Measurements from ENCODE around the gene HIGD1A. TPM values are rescaled to one million over a fixed set of nuclear protein-coding genes. Genes with fewer than 3 reads are reported as not detected.
"Not testable (repeated sequence)": the region's sequence is repeated elsewhere in the genome, so short reads cannot be mapped to it uniquely, and the experiment has no call there.

HIGD1A gene
- total and polyA plus RNA-seq, 7 donors = 81.0 to 169 (median 118) TPM

- 84 to 95% (median 90%) methylated on average over 6 of the region's 6 CpGs for WGBS, 3 donors
- no peaks in the 10 kb centered on the region for H3K9me3 ChIP-seq
- H3K4me3 ChIP-seq = no peak overlapping the region
- no peaks in the 10 kb centered on the region for H3K27me3 ChIP-seq (ENCODE audit: insufficient read depth in 3 of 3, low read length in 2 of 3)
- intact Hi-C loops (cut with DNase I) = no loop called here
- no peaks in the 10 kb centered on the region for H3K4me1 ChIP-seq
- no peak overlapping the region for H3K27ac ChIP-seq
- DNase-seq = no peak
- TF ChIP-seq CTCF (IDR thresholded peaks at IDR 0.05) = no peak
- H3K36me3 ChIP-seq (ENCODE audit: insufficient read depth in 1 of 2, low read depth in 1 of 2) = no peaks in the 10 kb centered on the region
- no peak for ATAC-seq
These were observed 16.4 kb upstream of the HIGD1A start for GRCh38 chr3:42820746-42821051.

- intact Hi-C loops (cut with DNase I) = no loop called here
- Histone ChIP-seq H3K27ac (no peak overlapping the region), H3K4me3 (no peak overlapping the region), H3K36me3 (ENCODE audit: insufficient read depth in 1 of 2, low read depth in 1 of 2) (no peaks in the 10 kb centered on the region), H3K4me1 (no peaks in the 10 kb centered on the region), H3K27me3 (ENCODE audit: insufficient read depth in 3 of 3, low read length in 2 of 3) (no peaks in the 10 kb centered on the region), H3K9me3 (no peaks in the 10 kb centered on the region)
- ATAC-seq (no peak), DNase-seq (no peak)
- WGBS, 3 donors = 37 to 44% (median 42%) methylated on average over 2 of the region's 2 CpGs
- no peak for TF ChIP-seq CTCF (IDR thresholded peaks at IDR 0.05)
These were observed 15.2 kb upstream of the HIGD1A start for GRCh38 chr3:42819351-42819965.

GRCh38 chr3:42815826-42816225 lies 11.5 kb upstream of the HIGD1A start:
- Histone ChIP-seq H3K36me3 (ENCODE audit: insufficient read depth in 1 of 2, low read depth in 1 of 2) (no peaks in the 10 kb centered on the region), H3K4me3 (no peak overlapping the region), H3K27me3 (ENCODE audit: insufficient read depth in 3 of 3, low read length in 2 of 3) (no peaks in the 10 kb centered on the region), H3K27ac (no peak overlapping the region), H3K9me3 (no peaks in the 10 kb centered on the region), H3K4me1 (no peaks in the 10 kb centered on the region)
- DNase-seq (no peak), ATAC-seq (no peak)
- intact Hi-C loops (cut with DNase I) = no loop called here
- TF ChIP-seq CTCF (IDR thresholded peaks at IDR 0.05) = no peak
- 77 to 87% (median 84%) methylated on average over 2 of the region's 2 CpGs for WGBS, 3 donors

GRCh38 chr3:42814914-42815507 lies 10.7 kb upstream of the HIGD1A start:
- DNase-seq (no peak), ATAC-seq (peak in 1 of 4 donors; percentile 36)
- Histone ChIP-seq H3K27ac (no peak overlapping the region), H3K4me3 (no peak overlapping the region), H3K36me3 (ENCODE audit: insufficient read depth in 1 of 2, low read depth in 1 of 2) (no peaks in the 10 kb centered on the region), H3K27me3 (ENCODE audit: insufficient read depth in 3 of 3, low read length in 2 of 3) (no peaks in the 10 kb centered on the region), H3K9me3 (no peaks in the 10 kb centered on the region), H3K4me1 (no peaks in the 10 kb centered on the region)
- TF ChIP-seq CTCF (IDR thresholded peaks at IDR 0.05) = no peak
- 20 to 39% (median 27%) methylated on average over 2 of the region's 2 CpGs for WGBS, 3 donors
- intact Hi-C loops (cut with DNase I) = no loop called here

- no peak for DNase-seq
- H3K4me1 ChIP-seq = no peaks in the 10 kb centered on the region
- TF ChIP-seq CTCF (IDR thresholded peaks at IDR 0.05) = no peak
- H3K27me3 ChIP-seq (ENCODE audit: insufficient read depth in 3 of 3, low read length in 2 of 3) = no peaks in the 10 kb centered on the region
- H3K27ac ChIP-seq = no peak overlapping the region
- WGBS, 3 donors = 83 to 95% (median 86%) methylated on average over 5 of the region's 5 CpGs
- intact Hi-C loops (cut with DNase I) = no loop called here
- no peaks in the 10 kb centered on the region for H3K36me3 ChIP-seq (ENCODE audit: insufficient read depth in 1 of 2, low read depth in 1 of 2)
- no peak overlapping the region for H3K4me3 ChIP-seq
- ATAC-seq = no peak
- H3K9me3 ChIP-seq = no peaks in the 10 kb centered on the region
These were observed 10.0 kb upstream of the HIGD1A start for GRCh38 chr3:42814246-42814645.

GRCh38 chr3:42811118-42811883 lies 7.0 kb upstream of the HIGD1A start:
- H3K27me3 ChIP-seq (ENCODE audit: insufficient read depth in 3 of 3, low read length in 2 of 3); H3K36me3 ChIP-seq (ENCODE audit: insufficient read depth in 1 of 2, low read depth in 1 of 2); H3K4me1 ChIP-seq; H3K27ac ChIP-seq; ATAC-seq; DNase-seq; H3K9me3 ChIP-seq; H3K4me3 ChIP-seq; intact Hi-C loops (cut with DNase I): not testable (repeated sequence)
- WGBS, 3 donors = 66 to 77% (median 69%) methylated on average over 15 of the region's 15 CpGs

- ATAC-seq; intact Hi-C loops (cut with DNase I): not testable (repeated sequence)
- WGBS, 3 donors = 82 to 87% (median 86%) methylated on average over 10 of the region's 10 CpGs
These were observed 6.4 kb upstream of the HIGD1A start for GRCh38 chr3:42810706-42811105.

More at GRCh38 chr3:42810706-42811105, 6.4 kb upstream of the HIGD1A start:
- not testable (repeated sequence) for H3K4me3 ChIP-seq; H3K36me3 ChIP-seq (ENCODE audit: insufficient read depth in 1 of 2, low read depth in 1 of 2); H3K27ac ChIP-seq; DNase-seq; H3K4me1 ChIP-seq; H3K9me3 ChIP-seq; H3K27me3 ChIP-seq (ENCODE audit: insufficient read depth in 3 of 3, low read length in 2 of 3)

Data from psoas muscle (tissue), 8 donors.